Endothelial cell (in vitro differentiated cells): Measurements from ENCODE around the gene DHRS4L2. TPM values are rescaled to one million over a fixed set of nuclear protein-coding genes. Genes with fewer than 3 reads are reported as not detected.
"Not testable (repeated sequence)": the region's sequence is repeated elsewhere in the genome, so short reads cannot be mapped to it uniquely, and the experiment has no call there.

Source experiments
- DNase-seq: peaks from one replicate; pipeline ENCODE4 v3.0.0; 2021; ENCODE audit warnings: low spot score
- H3K27ac Mint-ChIP-seq: one replicate; pipeline ENCODE4 v1.8.0; 2021; ENCODE audit warnings: mixed read lengths, inconsistent platforms; ENCODE audit not compliant: unreplicated experiment
- H3K27me3 Mint-ChIP-seq: one replicate; pipeline ENCODE4 v1.8.0; 2021; ENCODE audit warnings: mild to moderate bottlenecking, moderate library complexity, mixed read lengths, inconsistent platforms; ENCODE audit not compliant: unreplicated experiment
- H3K36me3 Mint-ChIP-seq: one replicate; pipeline ENCODE4 v1.8.0; 2021; ENCODE audit warnings: mild to moderate bottlenecking, low read depth, mixed read lengths, inconsistent platforms; ENCODE audit not compliant: unreplicated experiment
- H3K4me1 Mint-ChIP-seq: one replicate; pipeline ENCODE4 v1.8.0; 2021; ENCODE audit warnings: mild to moderate bottlenecking, mixed read lengths, inconsistent platforms; ENCODE audit not compliant: unreplicated experiment
- H3K4me3 Mint-ChIP-seq: one replicate; pipeline ENCODE4 v1.8.0; 2021; ENCODE audit warnings: mild to moderate bottlenecking, mixed read lengths, inconsistent platforms; ENCODE audit not compliant: unreplicated experiment
- H3K9me3 Mint-ChIP-seq: one replicate; pipeline ENCODE4 v1.8.0; 2021; ENCODE audit warnings: mixed read lengths, inconsistent platforms; ENCODE audit not compliant: unreplicated experiment
- total RNA-seq: library from RNA; stranded (reverse); fragmentation: NEBNext Ultra II Directional; extraction: Animal tissue kit (Norgen Biotek cat#: 25700); gene quantifications from one replicate; pipeline ENCODE4 v1.2.1, GENCODE V29; 2021; ENCODE audit not compliant: unreplicated experiment
- TF ChIP-seq, protein P1 (sequence below): fragments of 200-600 bp; sonication (generic); IDR thresholded peaks from one replicate; pipeline ENCODE4 v1.5.0; 2021; ENCODE audit warnings: antibody characterized with exemption; ENCODE audit not compliant: unreplicated experiment

Gene DHRS4L2
- total RNA-seq, 1 donor from 2014 or later: 19.2 TPM

DNA sequence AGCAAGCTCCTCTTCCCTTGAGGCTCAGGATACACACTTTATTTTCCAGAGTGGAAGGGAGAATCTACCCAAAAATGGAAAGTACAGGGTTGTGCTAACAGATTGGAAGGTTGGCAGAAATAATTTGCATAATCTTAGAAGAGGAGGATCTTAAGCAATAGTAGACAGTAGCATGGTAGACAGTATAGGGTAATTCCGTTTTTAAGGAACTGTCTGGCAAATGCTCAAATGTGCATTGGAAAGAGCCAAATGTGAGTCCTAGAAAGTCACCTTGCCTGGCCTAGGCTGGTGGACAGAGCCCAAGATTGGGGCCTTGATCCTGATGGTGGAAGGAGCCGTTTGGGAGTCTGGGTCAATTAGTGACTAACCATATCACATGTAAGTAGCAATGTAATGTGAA, 50.0 kb downstream of the DHRS4L2 start:
- H3K4me1 Mint-ChIP-seq: peaks cover 17% of the 10 kb centered on the region

DNA sequence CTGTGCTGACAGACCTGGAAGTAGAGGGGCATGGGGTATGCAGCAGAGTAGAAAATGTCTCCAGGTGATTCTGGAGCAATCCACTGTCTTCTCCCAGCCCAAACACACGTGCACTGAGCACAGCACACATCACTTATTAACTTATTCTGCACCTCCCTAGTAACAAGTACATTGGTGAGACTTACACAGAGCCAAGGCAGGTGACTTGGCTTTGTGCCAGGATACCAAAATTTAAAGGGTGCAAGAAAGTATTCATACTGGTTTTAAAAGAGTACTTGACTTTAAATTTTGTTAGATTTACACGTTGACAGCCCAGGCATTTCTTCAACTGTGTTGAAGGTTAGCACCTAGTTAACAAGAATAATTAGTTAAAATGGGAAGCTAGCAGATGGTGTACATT, 52.0 kb downstream of the DHRS4L2 start:
- Mint-ChIP-seq H3K4me1 (peaks cover 17% of the 10 kb centered on the region), H3K36me3 (no peaks in the 10 kb centered on the region), H3K4me3 (no peak overlapping the region), H3K27ac (no peak overlapping the region), H3K27me3 (peaks cover 6% of the 10 kb centered on the region), H3K9me3 (no peaks in the 10 kb centered on the region)
- DNase-seq: no peak
- TF ChIP-seq, protein P1, sequence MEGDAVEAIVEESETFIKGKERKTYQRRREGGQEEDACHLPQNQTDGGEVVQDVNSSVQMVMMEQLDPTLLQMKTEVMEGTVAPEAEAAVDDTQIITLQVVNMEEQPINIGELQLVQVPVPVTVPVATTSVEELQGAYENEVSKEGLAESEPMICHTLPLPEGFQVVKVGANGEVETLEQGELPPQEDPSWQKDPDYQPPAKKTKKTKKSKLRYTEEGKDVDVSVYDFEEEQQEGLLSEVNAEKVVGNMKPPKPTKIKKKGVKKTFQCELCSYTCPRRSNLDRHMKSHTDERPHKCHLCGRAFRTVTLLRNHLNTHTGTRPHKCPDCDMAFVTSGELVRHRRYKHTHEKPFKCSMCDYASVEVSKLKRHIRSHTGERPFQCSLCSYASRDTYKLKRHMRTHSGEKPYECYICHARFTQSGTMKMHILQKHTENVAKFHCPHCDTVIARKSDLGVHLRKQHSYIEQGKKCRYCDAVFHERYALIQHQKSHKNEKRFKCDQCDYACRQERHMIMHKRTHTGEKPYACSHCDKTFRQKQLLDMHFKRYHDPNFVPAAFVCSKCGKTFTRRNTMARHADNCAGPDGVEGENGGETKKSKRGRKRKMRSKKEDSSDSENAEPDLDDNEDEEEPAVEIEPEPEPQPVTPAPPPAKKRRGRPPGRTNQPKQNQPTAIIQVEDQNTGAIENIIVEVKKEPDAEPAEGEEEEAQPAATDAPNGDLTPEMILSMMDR: no peak

More for the DNA sequence above, 50.0 kb downstream of the DHRS4L2 start:
- no peak overlapping the region for H3K27ac Mint-ChIP-seq
- peak overlapping the region; percentile 57 for H3K4me3 Mint-ChIP-seq
- TF ChIP-seq, protein P1: no peak
- DNase-seq: no peak
- no peaks in the 10 kb centered on the region for H3K9me3 Mint-ChIP-seq
- peaks cover 7% of the 10 kb centered on the region for H3K27me3 Mint-ChIP-seq
- no peaks in the 10 kb centered on the region for H3K36me3 Mint-ChIP-seq

DNA sequence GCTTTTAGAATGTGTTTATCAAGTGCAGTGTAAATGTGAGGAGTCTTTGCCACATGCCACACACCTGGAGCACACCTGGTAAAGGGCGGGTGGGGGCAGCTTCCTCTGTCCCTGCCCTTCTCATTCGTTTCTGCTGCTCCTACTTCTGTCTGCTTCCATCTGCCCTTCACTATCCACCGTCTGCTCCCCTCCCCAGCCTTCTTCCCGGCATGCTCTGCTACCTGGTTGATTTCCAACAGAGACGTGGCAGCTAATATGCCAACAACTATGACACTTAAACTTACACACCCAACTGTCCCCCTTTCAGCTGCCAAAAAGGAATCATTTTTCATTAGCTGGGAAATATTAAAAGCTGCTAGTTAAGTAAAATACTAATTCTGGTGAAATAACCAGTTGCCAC, 54.0 kb downstream of the DHRS4L2 start:
- Mint-ChIP-seq H3K36me3 (no peaks in the 10 kb centered on the region), H3K9me3 (no peaks in the 10 kb centered on the region), H3K4me1 (peaks cover 7% of the 10 kb centered on the region), H3K27ac (no peak overlapping the region), H3K4me3 (no peak overlapping the region), H3K27me3 (peaks cover 2% of the 10 kb centered on the region)
- no peak for DNase-seq
- TF ChIP-seq, protein P1: no peak

DNA sequence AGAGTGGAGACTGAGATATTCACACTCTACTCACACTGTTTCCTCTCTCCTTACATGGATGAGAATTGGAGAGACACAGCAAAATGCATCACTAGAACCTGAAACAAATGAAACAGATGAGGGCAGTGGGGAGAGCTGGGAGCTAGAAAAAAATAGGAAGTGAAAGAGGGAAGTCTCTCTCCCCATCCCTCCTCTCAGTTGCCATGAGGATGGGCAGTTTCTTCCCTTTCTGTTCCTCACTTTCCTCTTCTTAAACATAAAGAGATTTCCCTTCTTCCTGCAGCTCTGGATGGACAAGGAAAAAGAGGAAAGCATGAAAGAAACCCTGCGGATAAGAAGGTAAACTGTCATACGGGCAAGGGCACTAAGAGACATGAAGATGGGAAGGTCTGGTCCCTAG, 60.3 kb downstream of the DHRS4L2 start:
- Mint-ChIP-seq H3K27me3 (peaks cover 11% of the 10 kb centered on the region), H3K4me1 (peaks cover 19% of the 10 kb centered on the region)
- not testable (repeated sequence) for DNase-seq, H3K4me3 Mint-ChIP-seq, H3K27ac Mint-ChIP-seq, H3K9me3 Mint-ChIP-seq, H3K36me3 Mint-ChIP-seq

DNA sequence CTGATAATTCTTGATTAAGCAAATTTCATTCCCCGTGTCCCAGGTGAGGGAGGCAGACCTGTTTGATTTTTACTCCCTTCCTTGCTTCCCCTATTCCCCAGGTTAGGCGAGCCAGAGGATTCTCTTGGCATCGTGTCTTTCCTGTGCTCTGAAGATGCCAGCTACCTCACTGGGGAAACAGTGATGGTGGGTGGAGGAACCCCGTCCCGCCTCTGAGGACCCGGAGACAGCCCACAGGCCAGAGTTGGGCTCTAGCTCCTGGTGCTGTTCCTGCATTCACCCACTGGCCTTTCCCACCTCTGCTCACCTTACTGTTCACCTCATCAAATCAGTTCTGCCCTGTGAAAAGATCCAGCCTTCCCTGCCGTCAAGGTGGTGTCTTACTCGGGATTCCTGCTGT, 62.0 kb downstream of the DHRS4L2 start:
- not testable (repeated sequence) for H3K36me3 Mint-ChIP-seq, DNase-seq, H3K9me3 Mint-ChIP-seq, H3K27ac Mint-ChIP-seq
- Mint-ChIP-seq H3K4me3 (peak overlapping the region; percentile 90), H3K4me1 (peaks cover 19% of the 10 kb centered on the region), H3K27me3 (peaks cover 18% of the 10 kb centered on the region)

DNA sequence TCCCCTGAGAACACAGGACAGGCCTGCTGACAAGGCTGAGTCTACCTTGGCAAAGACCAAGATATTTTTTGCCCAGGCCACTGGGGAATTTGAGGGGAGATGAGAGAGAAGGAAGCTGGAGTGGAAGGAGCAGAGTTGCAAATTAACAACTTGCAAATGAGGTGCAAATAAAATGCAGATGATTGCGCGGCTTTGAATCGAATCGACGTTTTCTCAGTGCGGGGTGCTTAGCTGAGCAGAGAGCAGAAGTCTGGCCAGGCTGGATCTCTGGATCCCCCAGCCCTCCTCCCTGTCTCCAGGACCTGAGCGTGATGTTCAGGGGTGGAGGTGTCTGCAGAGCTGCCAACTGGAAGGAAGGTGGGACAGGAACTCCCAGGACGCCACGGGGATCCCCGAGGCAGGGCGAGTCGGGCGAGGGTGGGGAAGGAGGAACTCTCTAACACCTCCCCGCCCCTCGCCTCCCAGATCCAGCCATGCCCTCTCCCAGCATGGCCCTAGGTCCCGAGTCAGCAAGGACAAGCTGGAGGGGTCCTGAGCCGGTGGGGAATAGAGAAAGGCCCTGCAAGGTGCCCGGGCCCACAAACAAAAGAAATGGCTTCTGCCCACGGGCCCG, 62.6 kb downstream of the DHRS4L2 start:
- no peak overlapping the region for H3K27ac Mint-ChIP-seq
- no peak for DNase-seq
- H3K27me3 Mint-ChIP-seq: peaks cover 18% of the 10 kb centered on the region

More for the DNA sequence above, 62.6 kb downstream of the DHRS4L2 start:
- Mint-ChIP-seq H3K4me3 (peak overlapping the region; percentile 90), H3K4me1 (peaks cover 19% of the 10 kb centered on the region), H3K9me3 (no peaks in the 10 kb centered on the region), H3K36me3 (peaks cover 3% of the 10 kb centered on the region)
- TF ChIP-seq, protein P1: no peak
